H9 (cell line): ENCODE measurements around the gene HPSE. TPM values are rescaled to one million over a fixed set of nuclear protein-coding genes. Genes with fewer than 3 reads are reported as not detected.

Source experiments
- DNase-seq: peaks from one replicate; pipeline ENCODE4 v3.0.0-alpha.2; 2017
- H2AFZ ChIP-seq: one replicate; pipeline ENCODE4 v1.6.1; 2013; ENCODE audit warnings: mild to moderate bottlenecking, low read length, control low read depth, moderate library complexity
- H2AK5ac ChIP-seq: 2 replicates; pipeline ENCODE4 v1.6.1; 2013; ENCODE audit warnings: low read length, control low read depth, mixed read lengths; ENCODE audit not compliant: insufficient read length
- H2BK120ac ChIP-seq: one replicate; pipeline ENCODE4 v1.6.1; 2013; ENCODE audit warnings: low read depth, mild to moderate bottlenecking, low read length, control low read depth, inconsistent platforms; ENCODE audit not compliant: poor library complexity, severe bottlenecking
- H2BK12ac ChIP-seq: 2 replicates; pipeline ENCODE4 v1.6.1; 2013; ENCODE audit warnings: low read length, control low read depth, mixed read lengths, low read depth; ENCODE audit not compliant: insufficient read length
- H2BK15ac ChIP-seq: 2 replicates; pipeline ENCODE4 v1.6.1; 2013; ENCODE audit warnings: low read depth, low read length, control low read depth
- H2BK20ac ChIP-seq: one replicate; pipeline ENCODE4 v1.6.1; 2013; ENCODE audit warnings: low read depth, mild to moderate bottlenecking, low read length, control low read depth, inconsistent platforms; ENCODE audit not compliant: poor library complexity, severe bottlenecking
- H2BK5ac ChIP-seq: 2 replicates; pipeline ENCODE4 v1.6.1; 2013; ENCODE audit warnings: low read length, control low read depth, mixed read lengths; ENCODE audit not compliant: insufficient read length
- H3K14ac ChIP-seq: 2 replicates; pipeline ENCODE4 v1.6.1; 2013; ENCODE audit warnings: low read length, control low read depth; ENCODE audit not compliant: insufficient read depth
- H3K18ac ChIP-seq: 2 replicates; pipeline ENCODE4 v1.6.1; 2013; ENCODE audit warnings: low read depth, mild to moderate bottlenecking, mixed read lengths, low read length, control low read depth; ENCODE audit not compliant: insufficient read length
- H3K23ac ChIP-seq: 2 replicates; pipeline ENCODE4 v1.6.1; 2013; ENCODE audit warnings: low read length, control low read depth, mixed read lengths, low read depth; ENCODE audit not compliant: insufficient read length
- H3K23me2 ChIP-seq: 2 replicates; pipeline ENCODE4 v1.6.1; 2013; ENCODE audit warnings: low read depth, mild to moderate bottlenecking, mixed read lengths, low read length, control low read depth; ENCODE audit not compliant: insufficient read length, poor library complexity, severe bottlenecking
- H3K27ac ChIP-seq: 2 replicates; pipeline ENCODE4 v1.5.1; 2013; ENCODE audit warnings: low read length, control low read depth, mixed read lengths, low read depth; ENCODE audit not compliant: insufficient read length
- H3K27me3 ChIP-seq: 2 replicates; pipeline ENCODE4 v1.6.1; 2013; ENCODE audit warnings: low read length, control low read depth, inconsistent platforms; ENCODE audit not compliant: insufficient read depth
- H3K4ac ChIP-seq: 2 replicates; pipeline ENCODE4 v1.6.1; 2013; ENCODE audit warnings: low read depth, mild to moderate bottlenecking, control low read depth, inconsistent platforms, low read length, moderate library complexity
- H3K4me1 ChIP-seq: 2 replicates; pipeline ENCODE4 v1.6.1; 2013; ENCODE audit warnings: low read length, control low read depth, inconsistent platforms; ENCODE audit not compliant: insufficient read depth
- H3K4me2 ChIP-seq: 2 replicates; pipeline ENCODE4 v1.6.1; 2013; ENCODE audit warnings: low read length, control low read depth, mixed read lengths; ENCODE audit not compliant: insufficient read length, insufficient read depth
- H3K56ac ChIP-seq: 2 replicates; pipeline ENCODE4 v1.6.1; 2013; ENCODE audit warnings: low read depth, mild to moderate bottlenecking, mixed read lengths, low read length, control low read depth; ENCODE audit not compliant: insufficient read length
- H3K79me1 ChIP-seq: 2 replicates; pipeline ENCODE4 v1.6.1; 2013; ENCODE audit warnings: low read depth, mild to moderate bottlenecking, moderate library complexity, low read length, control low read depth, inconsistent platforms; ENCODE audit not compliant: insufficient read depth, poor library complexity, severe bottlenecking
- H3K79me2 ChIP-seq: 2 replicates; pipeline ENCODE4 v1.6.1; 2013; ENCODE audit warnings: low read length, control low read depth, inconsistent platforms; ENCODE audit not compliant: insufficient read depth
- H3K9ac ChIP-seq: 2 replicates; pipeline ENCODE4 v1.6.1; 2013; ENCODE audit warnings: low read length, control low read depth, mixed read lengths; ENCODE audit not compliant: insufficient read length; ENCODE audit errors: extremely low read depth
- H3K9me3 ChIP-seq: one replicate; pipeline ENCODE4 v1.6.1; 2013; ENCODE audit warnings: low read depth, low read length, inconsistent platforms; ENCODE audit not compliant: control insufficient read depth
- H3T11ph ChIP-seq: one replicate; pipeline ENCODE4 v1.6.1; 2013; ENCODE audit warnings: mild to moderate bottlenecking, low read length, control low read depth, inconsistent platforms
- H4K20me1 ChIP-seq: one replicate; pipeline ENCODE4 v1.6.1; 2013; ENCODE audit not compliant: control insufficient read depth, insufficient read length, insufficient read depth
- H4K5ac ChIP-seq: 2 replicates; pipeline ENCODE4 v1.6.1; 2013; ENCODE audit warnings: low read depth, mild to moderate bottlenecking, mixed read lengths, low read length, control low read depth; ENCODE audit not compliant: insufficient read length
- H4K8ac ChIP-seq: replicated peaks from 2 replicates; pipeline ENCODE4 v1.6.1; 2013; ENCODE audit warnings: low read length, control low read depth, mixed read lengths, low read depth; ENCODE audit not compliant: insufficient read length
- H4K91ac ChIP-seq: 2 replicates; pipeline ENCODE4 v1.6.1; 2013; ENCODE audit warnings: low read depth, mild to moderate bottlenecking, moderate library complexity, mixed read lengths, low read length, control low read depth; ENCODE audit not compliant: insufficient read length
- H3K27ac Mint-ChIP-seq, 3 experiments: 2 replicates in 2 of 3; 3 replicates in 1 of 3; pipeline ENCODE4 v1.8.0; 2020 to 2021; ENCODE audit warnings: mixed read lengths in 3 of 3, mild to moderate bottlenecking in 1 of 3, moderate library complexity in 1 of 3
- H3K27me3 Mint-ChIP-seq: 2 replicates; pipeline ENCODE4 v1.8.0; 2021; ENCODE audit warnings: low read depth, mild to moderate bottlenecking, moderate library complexity, mixed read lengths
- H3K36me3 Mint-ChIP-seq, 3 experiments: 2 replicates in 2 of 3; 3 replicates in 1 of 3; pipeline ENCODE4 v1.8.0; 2020 to 2021; ENCODE audit warnings: low read depth in 3 of 3, mixed read lengths in 3 of 3; ENCODE audit not compliant: insufficient read depth in 1 of 3
- H3K4me1 Mint-ChIP-seq, 2 experiments: 2 replicates each; pipeline ENCODE4 v1.8.0; 2020; ENCODE audit warnings: mixed read lengths in 2 of 2
- H3K4me3 Mint-ChIP-seq, 2 experiments: 2 replicates in 1 of 2; 3 replicates in 1 of 2; pipeline ENCODE4 v1.8.0; 2020 to 2021; ENCODE audit warnings: mild to moderate bottlenecking in 2 of 2, mixed read lengths in 2 of 2, moderate library complexity in 1 of 2
- H3K9me3 Mint-ChIP-seq, 2 experiments: 2 replicates in 1 of 2; 3 replicates in 1 of 2; pipeline ENCODE4 v1.8.0; 2020; ENCODE audit warnings: mild to moderate bottlenecking in 2 of 2, mixed read lengths in 2 of 2, moderate library complexity in 1 of 2
- WGBS: extraction: QIAGEN DNeasy Blood & Tissue Kit; methylation state at CpG from one replicate; pipeline ENCODE4 v1.1.7; 2013; ENCODE audit warnings: missing lambda C conversion rate, low lambda C conversion rate, mixed read lengths; ENCODE audit not compliant: insufficient read length; ENCODE audit errors: extremely low coverage; 5-methylcytosine and 5-hydroxymethylcytosine counted together
- total RNA-seq: library from RNA; stranded (reverse); gene quantifications from 2 replicates; pipeline ENCODE4 v1.2.1, GENCODE V29; 2021
- TF ChIP-seq, protein P1 (sequence below): fragments of 200-600 bp; sonication (generic); conservative IDR thresholded peaks from 3 replicates; pipeline ENCODE4 v1.8.0; 2021; ENCODE audit warnings: antibody characterized with exemption, mild to moderate bottlenecking

HPSE gene
- total RNA-seq, 1 experiment from 2014 or later: 2.0 TPM

GRCh38 chr4:83282049-83282535 is 52.6 kb downstream of the HPSE start:
- Histone ChIP-seq H3K27ac (no peak overlapping the region), H3K9ac (no peak overlapping the region), H3K23ac (no peak overlapping the region), H3K27me3 (no peaks in the 10 kb centered on the region; the same call in 1 of the 2 replicates), H2AFZ (no peak overlapping the region), H3K4me1 (no peaks in the 10 kb centered on the region), H3K14ac (no peak overlapping the region), H2BK20ac (no peak overlapping the region), H3K23me2 (peaks cover 9% of the 10 kb centered on the region), H2BK12ac (no peak overlapping the region), H2BK15ac (no peak overlapping the region), H3T11ph (no peak overlapping the region), H3K4me2 (no peak overlapping the region), H3K56ac (no peak overlapping the region), H2AK5ac (no peak overlapping the region), H4K8ac (no peak overlapping the region), H3K79me1 (no peaks in the 10 kb centered on the region), H3K18ac (no peak overlapping the region), H3K4ac (no peak overlapping the region), H3K79me2 (no peaks in the 10 kb centered on the region), H4K5ac (no peak overlapping the region), H2BK5ac (no peak overlapping the region), H4K91ac (no peak overlapping the region), H4K20me1 (no peaks in the 10 kb centered on the region), H3K9me3 (no peaks in the 10 kb centered on the region), H2BK120ac (no peak overlapping the region)
- WGBS: no CpG with 5 or more reads among the region's 4 CpGs
- peaks cover 0 to 7% (median 3%) of the 10 kb centered on the region in 3 experiments; a peak in 4 of 7 replicates for H3K36me3 Mint-ChIP-seq
- TF ChIP-seq, protein P1, sequence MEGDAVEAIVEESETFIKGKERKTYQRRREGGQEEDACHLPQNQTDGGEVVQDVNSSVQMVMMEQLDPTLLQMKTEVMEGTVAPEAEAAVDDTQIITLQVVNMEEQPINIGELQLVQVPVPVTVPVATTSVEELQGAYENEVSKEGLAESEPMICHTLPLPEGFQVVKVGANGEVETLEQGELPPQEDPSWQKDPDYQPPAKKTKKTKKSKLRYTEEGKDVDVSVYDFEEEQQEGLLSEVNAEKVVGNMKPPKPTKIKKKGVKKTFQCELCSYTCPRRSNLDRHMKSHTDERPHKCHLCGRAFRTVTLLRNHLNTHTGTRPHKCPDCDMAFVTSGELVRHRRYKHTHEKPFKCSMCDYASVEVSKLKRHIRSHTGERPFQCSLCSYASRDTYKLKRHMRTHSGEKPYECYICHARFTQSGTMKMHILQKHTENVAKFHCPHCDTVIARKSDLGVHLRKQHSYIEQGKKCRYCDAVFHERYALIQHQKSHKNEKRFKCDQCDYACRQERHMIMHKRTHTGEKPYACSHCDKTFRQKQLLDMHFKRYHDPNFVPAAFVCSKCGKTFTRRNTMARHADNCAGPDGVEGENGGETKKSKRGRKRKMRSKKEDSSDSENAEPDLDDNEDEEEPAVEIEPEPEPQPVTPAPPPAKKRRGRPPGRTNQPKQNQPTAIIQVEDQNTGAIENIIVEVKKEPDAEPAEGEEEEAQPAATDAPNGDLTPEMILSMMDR: peak; percentile 77
- no peak overlapping the region for H3K27ac Mint-ChIP-seq
- no peaks in the 10 kb centered on the region for H3K9me3 Mint-ChIP-seq
- no peak for DNase-seq
- H3K4me3 Mint-ChIP-seq: no peak overlapping the region
- peaks cover 16% of the 10 kb centered on the region for H3K27me3 Mint-ChIP-seq
- H3K4me1 Mint-ChIP-seq: peaks cover 15 to 20% of the 10 kb centered on the region in 2 experiments
